Panc1 (cell line): ENCODE measurements around the gene WDR86. TPM values are rescaled to one million over a fixed set of nuclear protein-coding genes. Genes with fewer than 3 reads are reported as not detected.

ENCODE experiments used
- ATAC-seq: fragments of 200-7000 bp; cut with Tn5 transposase; 2 replicates; pipeline ENCODE4 v1.9.1; 2020; ENCODE audit warnings: mild to moderate bottlenecking, moderate library complexity
- BruUV-seq: library from RNA; stranded (reverse); fragments of 400-500 nt; replicated peaks from 2 replicates; lab custom pipeline; 2021; lab: Mats Ljungman, UMichigan
- CTCF ChIA-PET: fragments of 300-600 bp; sonication (Branson Sonifier 250); formaldehyde crosslinking; loops from one replicate; lab custom pipeline; 2022; ENCODE audit warnings: antibody characterized with exemption; lab: Charles Lee
- POLR2A ChIA-PET: fragments of 300-600 bp; sonication (Branson Sonifier 250); formaldehyde crosslinking; loops from one replicate; lab custom pipeline; 2022; ENCODE audit warnings: antibody characterized with exemption; lab: Charles Lee
- DNase-seq: peaks from one replicate; pipeline ENCODE4 v3.0.0-alpha.2; 2010; ENCODE audit warnings: low read depth, low spot score
- H3K27ac ChIP-seq: 2 replicates; pipeline ENCODE4 v1.5.1; 2011; ENCODE audit warnings: mild to moderate bottlenecking, low read length, inconsistent platforms
- H3K27me3 ChIP-seq: fragments of 200-500 bp; sonication (Bioruptor generic); 2 replicates; pipeline ENCODE4 v1.6.0; 2014; ENCODE audit warnings: low read length, inconsistent platforms; ENCODE audit not compliant: control insufficient read depth, insufficient read depth
- H3K36me3 ChIP-seq: fragments of 200-500 bp; sonication (Bioruptor generic); 2 replicates; pipeline ENCODE4 v1.5.1; 2014; ENCODE audit warnings: inconsistent platforms, mild to moderate bottlenecking, low read length, moderate library complexity; ENCODE audit not compliant: control insufficient read depth, insufficient read depth
- H3K4me1 ChIP-seq: 2 replicates; pipeline ENCODE4 v1.5.1; 2011; ENCODE audit warnings: inconsistent platforms, mild to moderate bottlenecking, low read length, moderate library complexity; ENCODE audit not compliant: control insufficient read depth, insufficient read depth
- H3K4me3 ChIP-seq, 2 experiments: 2 replicates each; pipeline ENCODE4 v1.5.1; 2011 to 2012; ENCODE audit warnings: low read depth in 2 of 2, low read length in 2 of 2, mild to moderate bottlenecking in 2 of 2, inconsistent platforms in 1 of 2, moderate library complexity in 1 of 2
- H3K9me3 ChIP-seq: fragments of 200-500 bp; sonication (Bioruptor generic); 2 replicates; pipeline ENCODE4 v1.5.1; 2014; ENCODE audit warnings: low read depth, mild to moderate bottlenecking, inconsistent platforms, low read length, moderate library complexity; ENCODE audit not compliant: control insufficient read depth, insufficient read depth
- POLR2AphosphoS5 ChIP-seq: IDR thresholded peaks from 2 replicates; pipeline ENCODE4 v1.6.1; 2012; ENCODE audit warnings: mild to moderate bottlenecking, low read depth, low read length, moderate library complexity
- SIN3A ChIP-seq: IDR thresholded peaks from 2 replicates; pipeline ENCODE4 v1.6.1; 2012; ENCODE audit warnings: low read depth, mild to moderate bottlenecking, low read length, moderate library complexity, borderline replicate concordance; ENCODE audit not compliant: insufficient read depth
- TCF7L2 ChIP-seq: IDR thresholded peaks from 2 replicates; pipeline ENCODE4 v1.6.1; 2011; ENCODE audit warnings: mild to moderate bottlenecking, low read depth, low read length, inconsistent platforms
- in situ Hi-C: cut with HindIII; loops from 2 replicates; pipeline ENCODE4 v1.10.0; 2016; ENCODE audit warnings: low sequenced_read_pairs, low pct_unique_long_range_greater_than_20kb
- intact Hi-C: fragments of 100-400 bp; cut with micrococcal nuclease; formaldehyde crosslinking; loops from one replicate; pipeline ENCODE4 v1.10.0; 2022; ENCODE audit not compliant: unreplicated experiment
- total RNA-seq: library from RNA; stranded (reverse); gene quantifications from one replicate; pipeline ENCODE4 v1.2.1, GENCODE V29; 2021; ENCODE audit not compliant: unreplicated experiment
- TF ChIP-seq, protein P1 (sequence below): fragments of 450-650 bp; IDR thresholded peaks from 2 replicates; pipeline ENCODE4 v1.5.1; 2017; ENCODE audit warnings: mild to moderate bottlenecking
- TF ChIP-seq, protein P2 (sequence below), 2 experiments: IDR thresholded peaks; 2 replicates each; pipeline ENCODE4 v1.6.1; 2011 to 2012; ENCODE audit warnings: low read depth in 2 of 2, control low read depth in 1 of 2, low read length in 1 of 2, mild to moderate bottlenecking in 1 of 2, moderate library complexity in 1 of 2; ENCODE audit not compliant: insufficient read depth in 1 of 2

Gene WDR86
- total RNA-seq, 1 experiment from 2014 or later: 0.72 TPM

DNA sequence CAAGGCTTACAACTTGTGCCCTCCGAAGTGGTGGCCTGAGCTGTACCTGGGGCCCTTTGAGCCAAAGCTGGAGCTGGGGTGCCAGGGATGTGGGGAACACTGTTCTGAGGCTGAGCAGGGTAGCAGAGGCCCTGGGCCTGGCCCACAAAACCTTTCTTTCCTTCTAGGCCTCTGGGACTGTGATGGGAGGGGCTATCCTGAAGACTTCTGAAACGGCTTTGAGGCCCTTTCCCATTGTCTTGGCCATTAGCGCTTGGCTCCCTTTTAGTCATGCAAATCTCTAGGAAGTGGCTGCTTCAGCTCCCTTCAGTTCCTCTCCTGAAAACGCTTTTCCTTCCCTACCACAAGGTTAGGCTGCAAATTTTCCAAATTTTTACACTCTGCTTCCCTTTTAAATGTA is 46.9 kb upstream of the WDR86 start:
- TF ChIP-seq POLR2AphosphoS5 (no peak), SIN3A (no peak), TCF7L2 (no peak)
- TF ChIP-seq, protein P1, sequence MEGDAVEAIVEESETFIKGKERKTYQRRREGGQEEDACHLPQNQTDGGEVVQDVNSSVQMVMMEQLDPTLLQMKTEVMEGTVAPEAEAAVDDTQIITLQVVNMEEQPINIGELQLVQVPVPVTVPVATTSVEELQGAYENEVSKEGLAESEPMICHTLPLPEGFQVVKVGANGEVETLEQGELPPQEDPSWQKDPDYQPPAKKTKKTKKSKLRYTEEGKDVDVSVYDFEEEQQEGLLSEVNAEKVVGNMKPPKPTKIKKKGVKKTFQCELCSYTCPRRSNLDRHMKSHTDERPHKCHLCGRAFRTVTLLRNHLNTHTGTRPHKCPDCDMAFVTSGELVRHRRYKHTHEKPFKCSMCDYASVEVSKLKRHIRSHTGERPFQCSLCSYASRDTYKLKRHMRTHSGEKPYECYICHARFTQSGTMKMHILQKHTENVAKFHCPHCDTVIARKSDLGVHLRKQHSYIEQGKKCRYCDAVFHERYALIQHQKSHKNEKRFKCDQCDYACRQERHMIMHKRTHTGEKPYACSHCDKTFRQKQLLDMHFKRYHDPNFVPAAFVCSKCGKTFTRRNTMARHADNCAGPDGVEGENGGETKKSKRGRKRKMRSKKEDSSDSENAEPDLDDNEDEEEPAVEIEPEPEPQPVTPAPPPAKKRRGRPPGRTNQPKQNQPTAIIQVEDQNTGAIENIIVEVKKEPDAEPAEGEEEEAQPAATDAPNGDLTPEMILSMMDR: no peak
- TF ChIP-seq, protein P2, sequence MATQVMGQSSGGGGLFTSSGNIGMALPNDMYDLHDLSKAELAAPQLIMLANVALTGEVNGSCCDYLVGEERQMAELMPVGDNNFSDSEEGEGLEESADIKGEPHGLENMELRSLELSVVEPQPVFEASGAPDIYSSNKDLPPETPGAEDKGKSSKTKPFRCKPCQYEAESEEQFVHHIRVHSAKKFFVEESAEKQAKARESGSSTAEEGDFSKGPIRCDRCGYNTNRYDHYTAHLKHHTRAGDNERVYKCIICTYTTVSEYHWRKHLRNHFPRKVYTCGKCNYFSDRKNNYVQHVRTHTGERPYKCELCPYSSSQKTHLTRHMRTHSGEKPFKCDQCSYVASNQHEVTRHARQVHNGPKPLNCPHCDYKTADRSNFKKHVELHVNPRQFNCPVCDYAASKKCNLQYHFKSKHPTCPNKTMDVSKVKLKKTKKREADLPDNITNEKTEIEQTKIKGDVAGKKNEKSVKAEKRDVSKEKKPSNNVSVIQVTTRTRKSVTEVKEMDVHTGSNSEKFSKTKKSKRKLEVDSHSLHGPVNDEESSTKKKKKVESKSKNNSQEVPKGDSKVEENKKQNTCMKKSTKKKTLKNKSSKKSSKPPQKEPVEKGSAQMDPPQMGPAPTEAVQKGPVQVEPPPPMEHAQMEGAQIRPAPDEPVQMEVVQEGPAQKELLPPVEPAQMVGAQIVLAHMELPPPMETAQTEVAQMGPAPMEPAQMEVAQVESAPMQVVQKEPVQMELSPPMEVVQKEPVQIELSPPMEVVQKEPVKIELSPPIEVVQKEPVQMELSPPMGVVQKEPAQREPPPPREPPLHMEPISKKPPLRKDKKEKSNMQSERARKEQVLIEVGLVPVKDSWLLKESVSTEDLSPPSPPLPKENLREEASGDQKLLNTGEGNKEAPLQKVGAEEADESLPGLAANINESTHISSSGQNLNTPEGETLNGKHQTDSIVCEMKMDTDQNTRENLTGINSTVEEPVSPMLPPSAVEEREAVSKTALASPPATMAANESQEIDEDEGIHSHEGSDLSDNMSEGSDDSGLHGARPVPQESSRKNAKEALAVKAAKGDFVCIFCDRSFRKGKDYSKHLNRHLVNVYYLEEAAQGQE (IDR thresholded peaks at IDR 0.05; ENCODE audit: insufficient read depth in 1 of 2, low read depth in 2 of 2, low read length in 1 of 2): no peak
- CTCF ChIA-PET: interaction anchor here (0.6 kb wide), 1 partner anchor 51 kb away, joined by 4 read pairs; no protein-coding TSS in a partner anchor
- no peaks in the 10 kb centered on the region for H3K36me3 ChIP-seq
- BruUV-seq: no TSS peak
- intact Hi-C loops (loop anchor here (10.0 kb wide), 1 partner anchor 298 kb away; no protein-coding TSS in a partner anchor), in situ Hi-C loops (no loop called here)
- no peaks in the 10 kb centered on the region for H3K9me3 ChIP-seq
- no peak overlapping the region for H3K4me3 ChIP-seq
- H3K4me1 ChIP-seq: peaks cover 46% of the 10 kb centered on the region
- H3K27me3 ChIP-seq: no peaks in the 10 kb centered on the region
- POLR2A ChIA-PET: no interaction called here
- H3K27ac ChIP-seq: peak overlapping the region; percentile 98
- ATAC-seq: no peak
- DNase-seq: no peak

DNA sequence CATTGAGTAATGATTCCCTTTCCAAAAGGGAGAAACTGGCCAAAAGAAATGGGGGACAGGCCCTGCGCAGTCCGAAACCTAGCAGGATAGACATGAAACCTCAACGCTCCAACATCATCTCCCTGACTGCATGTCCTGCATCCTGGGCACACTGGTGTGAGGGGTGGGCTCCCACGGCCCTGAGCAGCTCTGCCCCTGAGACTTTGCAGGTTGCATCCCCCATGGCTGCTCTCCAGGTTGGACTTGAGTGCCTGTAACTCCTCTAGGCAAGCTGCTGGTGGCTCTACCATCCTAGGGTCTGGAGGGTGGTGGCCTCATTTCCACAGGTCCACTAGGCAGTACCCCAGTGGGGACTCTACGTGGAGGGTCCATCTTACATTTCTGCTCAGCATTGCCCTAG is 46.4 kb upstream of the WDR86 start:
- in situ Hi-C loops (no loop called here), intact Hi-C loops (loop anchor here (10.0 kb wide), 1 partner anchor 299 kb away; no protein-coding TSS in a partner anchor)
- DNase-seq (no peak), ATAC-seq (no peak)
- no peak for TF ChIP-seq SIN3A
- ChIA-PET CTCF (interaction anchor here (0.6 kb wide), 1 partner anchor 52 kb away, joined by 4 read pairs; no protein-coding TSS in a partner anchor), POLR2A (no interaction called here)
- H3K36me3 ChIP-seq: no peaks in the 10 kb centered on the region
- no TSS peak for BruUV-seq
- H3K9me3 ChIP-seq: no peaks in the 10 kb centered on the region
- H3K27me3 ChIP-seq: no peaks in the 10 kb centered on the region
- H3K4me3 ChIP-seq: no peak overlapping the region
- H3K4me1 ChIP-seq: peaks cover 42% of the 10 kb centered on the region
- peak overlapping the region; percentile 98 for H3K27ac ChIP-seq

DNA sequence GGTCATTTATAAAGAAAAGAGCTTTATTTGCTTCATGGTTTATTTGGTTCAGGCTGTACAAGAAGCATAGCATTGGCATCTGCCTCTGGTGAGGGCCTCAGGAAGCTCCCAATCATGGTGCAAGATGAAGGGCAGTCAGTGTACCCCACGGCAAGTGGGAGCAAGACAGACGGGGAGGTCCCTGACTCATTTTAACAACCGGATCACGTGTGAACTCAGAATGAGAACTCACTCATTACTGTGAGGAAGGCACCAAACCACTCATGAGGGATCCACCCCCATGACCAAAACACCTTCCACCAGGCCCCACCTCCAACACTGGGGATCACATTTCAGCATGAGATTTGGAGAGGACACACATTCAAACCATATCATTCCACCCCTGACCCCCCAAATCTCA is 45.9 kb upstream of the WDR86 start:
- Histone ChIP-seq H3K4me3 (no peak overlapping the region), H3K4me1 (peaks cover 42% of the 10 kb centered on the region), H3K27me3 (no peaks in the 10 kb centered on the region), H3K27ac (peak overlapping the region; percentile 98; the same call in 1 of the 2 replicates), H3K36me3 (no peaks in the 10 kb centered on the region), H3K9me3 (no peaks in the 10 kb centered on the region)
- CTCF ChIA-PET: no interaction called here
- POLR2A ChIA-PET: no interaction called here
- no TSS peak for BruUV-seq
- intact Hi-C loops (loop anchor here (10.0 kb wide), 1 partner anchor 299 kb away; no protein-coding TSS in a partner anchor), in situ Hi-C loops (no loop called here)
- DNase-seq: no peak
- TF ChIP-seq, protein P1: no peak
- TF ChIP-seq POLR2AphosphoS5 (no peak), TCF7L2 (no peak), SIN3A (no peak)
- TF ChIP-seq, protein P2 (IDR thresholded peaks at IDR 0.05; ENCODE audit: insufficient read depth in 1 of 2, low read depth in 2 of 2, low read length in 1 of 2): no peak
- ATAC-seq: no peak
